Stomach (tissue), 4 donors: ENCODE measurements around the gene FCHSD2.

ENCODE experiments used
- EP300 ChIP-seq: sonication (generic); formaldehyde crosslinking; IDR thresholded peaks from one replicate; pipeline ENCODE4 v1.6.1; 2017; ENCODE audit warnings: antibody characterized with exemption
- POLR2A ChIP-seq, 4 donors: fragments of 450-650 bp; IDR thresholded peaks; one replicate each; pipeline ENCODE4 v1.6.1; 2016; ENCODE audit warnings: antibody characterized with exemption in 4 of 4, control low read depth in 2 of 4, mild to moderate bottlenecking in 1 of 4, moderate library complexity in 1 of 4
- POLR2AphosphoS5 ChIP-seq, 3 donors: sonication (generic); formaldehyde crosslinking; IDR thresholded peaks; one replicate each; pipeline ENCODE4 v1.6.1; 2016; ENCODE audit warnings: antibody characterized with exemption in 3 of 3
- TF ChIP-seq, protein P1 (sequence below), 7 experiments: fragments of 450-650 bp in 4 of 7; fragments of 200-600 bp in 3 of 7; sonication (generic) in 3 of 7; IDR thresholded peaks; one replicate each; pipeline ENCODE4 v1.5.1; 2016 to 2019; ENCODE audit warnings: antibody characterized with exemption in 7 of 7, control low read depth in 2 of 7, mild to moderate bottlenecking in 1 of 7

DNA sequence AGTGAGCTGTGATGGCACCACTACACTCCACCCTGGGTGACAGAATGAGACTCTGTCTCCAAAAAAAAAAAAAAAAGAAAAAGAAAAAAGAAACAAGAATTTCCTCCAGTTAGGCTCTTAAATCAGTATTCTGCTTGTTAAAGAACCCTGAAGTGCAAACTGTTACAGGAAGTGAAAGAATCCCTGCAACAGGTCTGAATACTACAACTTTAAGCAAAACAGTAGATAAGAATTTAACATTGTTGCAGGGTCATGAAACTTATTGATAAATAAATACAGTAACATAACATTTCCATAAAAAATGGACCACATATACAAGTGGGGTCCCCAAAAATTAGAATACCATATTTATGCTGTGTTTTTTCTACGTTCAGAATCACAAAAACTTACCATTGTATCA, 35.8 kb downstream of the FCHSD2 start:
- TF ChIP-seq, protein P1, sequence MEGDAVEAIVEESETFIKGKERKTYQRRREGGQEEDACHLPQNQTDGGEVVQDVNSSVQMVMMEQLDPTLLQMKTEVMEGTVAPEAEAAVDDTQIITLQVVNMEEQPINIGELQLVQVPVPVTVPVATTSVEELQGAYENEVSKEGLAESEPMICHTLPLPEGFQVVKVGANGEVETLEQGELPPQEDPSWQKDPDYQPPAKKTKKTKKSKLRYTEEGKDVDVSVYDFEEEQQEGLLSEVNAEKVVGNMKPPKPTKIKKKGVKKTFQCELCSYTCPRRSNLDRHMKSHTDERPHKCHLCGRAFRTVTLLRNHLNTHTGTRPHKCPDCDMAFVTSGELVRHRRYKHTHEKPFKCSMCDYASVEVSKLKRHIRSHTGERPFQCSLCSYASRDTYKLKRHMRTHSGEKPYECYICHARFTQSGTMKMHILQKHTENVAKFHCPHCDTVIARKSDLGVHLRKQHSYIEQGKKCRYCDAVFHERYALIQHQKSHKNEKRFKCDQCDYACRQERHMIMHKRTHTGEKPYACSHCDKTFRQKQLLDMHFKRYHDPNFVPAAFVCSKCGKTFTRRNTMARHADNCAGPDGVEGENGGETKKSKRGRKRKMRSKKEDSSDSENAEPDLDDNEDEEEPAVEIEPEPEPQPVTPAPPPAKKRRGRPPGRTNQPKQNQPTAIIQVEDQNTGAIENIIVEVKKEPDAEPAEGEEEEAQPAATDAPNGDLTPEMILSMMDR (IDR thresholded peaks at IDR 0.05), result no peak
- TF ChIP-seq POLR2A (IDR thresholded peaks at IDR 0.05), result no peak
- TF ChIP-seq POLR2AphosphoS5 (IDR thresholded peaks at IDR 0.05), result no peak
- TF ChIP-seq EP300, result no peak
